ENCODE results near the gene ELP5.

Gene ELP5

GRCh38 chr17:7218166-7218565, 33.8 kb upstream of the ELP5 start:
- H3K4me3 ChIP-seq (ENCODE audit: low read length) = peak overlapping the region; percentile 47
- DNase-seq (ENCODE audit: low read depth, low spot score) = no peak

- H3K4me3 ChIP-seq (ENCODE audit: low read length) = peak overlapping the region; percentile 85
- DNase-seq (ENCODE audit: low read depth, low spot score) = no peak
These were observed 33.3 kb upstream of the ELP5 start for GRCh38 chr17:7218758-7219157.

GRCh38 chr17:7219229-7219811, 32.7 kb upstream of the ELP5 start:
- DNase-seq (ENCODE audit: low read depth, low spot score) = no peak
- peak overlapping the region; percentile 85 for H3K4me3 ChIP-seq (ENCODE audit: low read length)

GRCh38 chr17:7219812-7220592, 32.0 kb upstream of the ELP5 start, which contains the start of the genes ACADVL and DLG4:
ACADVL (plus strand) TSS chr17:7219938; CDS start chr17:7219985, 47 bp downstream.
DLG4 (minus strand) TSS chr17:7219836.
- no peak for DNase-seq (ENCODE audit: low read depth, low spot score)
- H3K4me3 ChIP-seq (ENCODE audit: low read length) = peak within 1 kb of the TSS; percentile 85

GRCh38 chr17:7220593-7221277, 31.3 kb upstream of the ELP5 start:
- H3K4me3 ChIP-seq (ENCODE audit: low read length) = peak overlapping the region; percentile 85
- no peak for DNase-seq (ENCODE audit: low read depth, low spot score)

GRCh38 chr17:7221278-7222092, 30.5 kb upstream of the ELP5 start:
- no peak for DNase-seq (ENCODE audit: low read depth, low spot score)
- no peak overlapping the region for H3K4me3 ChIP-seq (ENCODE audit: low read length)

- no peak for DNase-seq (ENCODE audit: low read depth, low spot score)
- H3K4me3 ChIP-seq (ENCODE audit: low read length) = no peak overlapping the region
These were observed 29.7 kb upstream of the ELP5 start for GRCh38 chr17:7222093-7222971.

- no peak overlapping the region for H3K4me3 ChIP-seq (ENCODE audit: low read length)
- DNase-seq (ENCODE audit: low read depth, low spot score) = no peak
These were observed 29.1 kb upstream of the ELP5 start for GRCh38 chr17:7222972-7223292.

- no peak overlapping the region for H3K4me3 ChIP-seq (ENCODE audit: low read length)
- DNase-seq (ENCODE audit: low read depth, low spot score) = no peak
These were observed 28.6 kb upstream of the ELP5 start for GRCh38 chr17:7223375-7223774.

- DNase-seq (ENCODE audit: low read depth, low spot score) = no peak
These were observed 27.9 kb upstream of the ELP5 start for GRCh38 chr17:7224110-7224509.

GRCh38 chr17:7224661-7225111, 27.3 kb upstream of the ELP5 start:
- no peak for DNase-seq (ENCODE audit: low read depth, low spot score)

More at GRCh38 chr17:7224110-7224509, 27.9 kb upstream of the ELP5 start:
- no peak overlapping the region for H3K4me3 ChIP-seq (ENCODE audit: low read length)

GRCh38 chr17:7225711-7226331, 26.2 kb upstream of the ELP5 start:
- H3K4me3 ChIP-seq (ENCODE audit: low read length) = no peak overlapping the region
- DNase-seq (ENCODE audit: low read depth, low spot score) = no peak

More at GRCh38 chr17:7224661-7225111, 27.3 kb upstream of the ELP5 start:
- no peak overlapping the region for H3K4me3 ChIP-seq (ENCODE audit: low read length)

- DNase-seq (ENCODE audit: low read depth, low spot score) = no peak
- H3K4me3 ChIP-seq (ENCODE audit: low read length) = no peak overlapping the region
These were observed 25.0 kb upstream of the ELP5 start for GRCh38 chr17:7226721-7227710.

- no peak for DNase-seq (ENCODE audit: low read depth, low spot score)
- H3K4me3 ChIP-seq (ENCODE audit: low read length) = no peak overlapping the region
These were observed 23.1 kb upstream of the ELP5 start for GRCh38 chr17:7228920-7229319.

- no peak overlapping the region for H3K4me3 ChIP-seq (ENCODE audit: low read length)
- no peak for DNase-seq (ENCODE audit: low read depth, low spot score)
These were observed 22.5 kb upstream of the ELP5 start for GRCh38 chr17:7229504-7229903.

- DNase-seq (ENCODE audit: low read depth, low spot score) = no peak
- H3K4me3 ChIP-seq (ENCODE audit: low read length) = no peak overlapping the region
These were observed 19.9 kb upstream of the ELP5 start for GRCh38 chr17:7232114-7232513.

GRCh38 chr17:7233701-7234082, 18.3 kb upstream of the ELP5 start:
- peak overlapping the region; percentile 74 for H3K4me3 ChIP-seq (ENCODE audit: low read length)
- DNase-seq (ENCODE audit: low read depth, low spot score) = no peak
